AG09309 (cell line): Measurements from ENCODE around the gene PDZD7.
A peak's percentile ranks its signal among the peaks of the same experiment; 100 is the strongest.

Experiments used
- DNase-seq: peaks from one replicate; pipeline ENCODE4 v3.0.0-alpha.2; 2010; ENCODE audit warnings: low read depth
- H3K4me3 ChIP-seq: 2 replicates; pipeline ENCODE4 v1.5.1; 2011; ENCODE audit warnings: mild to moderate bottlenecking, low read depth, low read length, moderate library complexity; ENCODE audit not compliant: control insufficient read depth
- TF ChIP-seq, protein P1 (sequence below): IDR thresholded peaks from 2 replicates; pipeline ENCODE4 v1.5.1; 2011; ENCODE audit warnings: mild to moderate bottlenecking, low read depth, low read length, inconsistent platforms; ENCODE audit not compliant: insufficient read depth, control insufficient read depth; ENCODE audit errors: missing control alignments

PDZD7 gene

DNA sequence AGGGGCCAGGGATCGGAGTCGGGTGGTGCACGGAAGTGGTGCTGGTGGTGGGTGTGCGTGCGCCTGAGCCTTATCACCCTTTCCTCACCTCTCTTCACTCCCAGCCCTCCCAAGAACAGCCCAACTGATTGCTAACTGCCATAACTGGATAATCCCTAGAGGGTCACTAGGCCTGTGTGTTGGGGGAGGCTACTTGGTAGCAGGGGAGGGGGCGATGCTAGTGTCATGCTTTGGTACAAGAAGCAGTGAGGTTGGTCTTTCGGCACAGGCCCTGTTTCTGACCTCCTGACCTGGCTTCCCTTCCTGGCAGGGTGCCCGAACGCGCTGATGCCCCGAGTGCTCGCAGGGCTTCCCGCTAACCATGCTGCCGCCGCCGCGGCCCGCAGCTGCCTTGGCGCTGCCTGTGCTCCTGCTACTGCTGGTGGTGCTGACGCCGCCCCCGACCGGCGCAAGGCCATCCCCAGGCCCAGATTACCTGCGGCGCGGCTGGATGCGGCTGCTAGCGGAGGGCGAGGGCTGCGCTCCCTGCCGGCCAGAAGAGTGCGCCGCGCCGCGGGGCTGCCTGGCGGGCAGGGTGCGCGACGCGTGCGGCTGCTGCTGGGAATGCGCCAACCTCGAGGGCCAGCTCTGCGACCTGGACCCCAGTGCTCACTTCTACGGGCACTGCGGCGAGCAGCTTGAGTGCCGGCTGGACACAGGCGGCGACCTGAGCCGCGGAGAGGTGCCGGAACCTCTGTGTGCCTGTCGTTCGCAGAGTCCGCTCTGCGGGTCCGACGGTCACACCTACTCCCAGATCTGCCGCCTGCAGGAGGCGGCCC is 31.5 kb upstream of the PDZD7 start:
- no peak for DNase-seq
- peak overlapping the region; percentile 88 for H3K4me3 ChIP-seq
- TF ChIP-seq, protein P1, sequence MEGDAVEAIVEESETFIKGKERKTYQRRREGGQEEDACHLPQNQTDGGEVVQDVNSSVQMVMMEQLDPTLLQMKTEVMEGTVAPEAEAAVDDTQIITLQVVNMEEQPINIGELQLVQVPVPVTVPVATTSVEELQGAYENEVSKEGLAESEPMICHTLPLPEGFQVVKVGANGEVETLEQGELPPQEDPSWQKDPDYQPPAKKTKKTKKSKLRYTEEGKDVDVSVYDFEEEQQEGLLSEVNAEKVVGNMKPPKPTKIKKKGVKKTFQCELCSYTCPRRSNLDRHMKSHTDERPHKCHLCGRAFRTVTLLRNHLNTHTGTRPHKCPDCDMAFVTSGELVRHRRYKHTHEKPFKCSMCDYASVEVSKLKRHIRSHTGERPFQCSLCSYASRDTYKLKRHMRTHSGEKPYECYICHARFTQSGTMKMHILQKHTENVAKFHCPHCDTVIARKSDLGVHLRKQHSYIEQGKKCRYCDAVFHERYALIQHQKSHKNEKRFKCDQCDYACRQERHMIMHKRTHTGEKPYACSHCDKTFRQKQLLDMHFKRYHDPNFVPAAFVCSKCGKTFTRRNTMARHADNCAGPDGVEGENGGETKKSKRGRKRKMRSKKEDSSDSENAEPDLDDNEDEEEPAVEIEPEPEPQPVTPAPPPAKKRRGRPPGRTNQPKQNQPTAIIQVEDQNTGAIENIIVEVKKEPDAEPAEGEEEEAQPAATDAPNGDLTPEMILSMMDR, result peak; percentile 43

DNA sequence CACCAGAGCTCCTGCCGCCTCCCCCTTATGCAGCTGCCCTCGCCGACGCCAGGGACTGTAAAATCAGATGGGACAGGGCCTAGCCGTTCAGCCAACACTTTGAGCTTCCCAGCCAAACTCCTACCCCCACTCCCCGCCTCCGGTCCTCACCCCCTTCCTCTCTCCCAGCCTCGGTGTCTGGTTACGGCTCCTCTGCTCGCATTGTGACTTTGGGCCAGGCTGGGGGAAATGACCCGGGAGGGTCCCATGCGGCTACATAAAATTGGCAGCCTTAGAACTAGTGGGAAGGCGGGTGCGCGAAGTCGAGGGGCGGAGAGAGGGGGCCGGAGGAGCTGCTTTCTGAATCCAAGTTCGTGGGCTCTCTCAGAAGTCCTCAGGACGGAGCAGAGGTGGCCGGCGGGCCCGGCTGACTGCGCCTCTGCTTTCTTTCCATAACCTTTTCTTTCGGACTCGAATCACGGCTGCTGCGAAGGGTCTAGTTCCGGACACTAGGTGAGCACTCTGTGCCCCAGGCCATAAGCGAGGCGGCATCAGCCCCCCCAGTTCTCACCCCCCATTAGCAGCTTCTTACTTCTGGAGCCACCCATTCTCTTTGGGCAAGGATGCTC is 30.8 kb upstream of the PDZD7 start, which contains the start of gene KAZALD1:
Gene KAZALD1, plus strand, starts transcription at position 366 of the 608 bp plus-strand sequence. CDS start 604 bp downstream, outside the sequence.
- peak within 1 kb of the TSS; percentile 88 for H3K4me3 ChIP-seq
- DNase-seq, result no peak
- TF ChIP-seq, protein P1, result no peak

DNA sequence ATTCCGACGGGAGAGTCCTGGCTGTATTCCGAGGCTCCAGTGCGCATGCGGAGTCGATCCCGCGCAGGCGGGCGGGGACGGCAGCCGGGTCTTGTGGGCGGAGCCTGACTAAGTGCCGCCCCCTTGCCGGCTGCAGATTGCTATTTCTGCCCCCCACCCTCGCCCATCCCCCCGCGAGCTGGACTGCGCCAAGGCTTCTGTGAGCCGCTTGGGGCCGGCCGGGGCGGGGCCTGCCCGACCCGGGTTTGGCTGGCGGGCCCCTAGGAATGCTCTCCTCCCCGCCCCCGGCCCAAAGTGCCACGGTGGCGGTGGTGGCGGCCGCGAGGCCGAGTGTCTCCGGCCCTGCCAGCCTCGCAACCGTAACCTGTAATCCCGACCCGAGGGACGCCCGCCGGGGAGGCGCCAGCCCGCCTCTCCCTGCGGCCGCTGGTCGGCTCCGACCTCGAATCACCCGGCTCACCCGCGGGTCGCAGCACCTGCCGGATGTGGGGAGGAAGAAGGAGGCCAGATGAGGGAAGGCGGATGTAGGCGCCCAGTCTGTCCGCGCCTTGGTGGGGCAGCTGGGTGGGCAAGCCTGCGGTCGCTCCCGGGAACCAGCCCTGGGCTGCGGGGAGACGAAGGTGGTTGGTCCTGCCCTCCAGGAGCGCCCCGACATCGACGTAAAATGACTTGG is 30.2 kb upstream of the PDZD7 start:
- peak overlapping the region; percentile 88 for H3K4me3 ChIP-seq
- TF ChIP-seq, protein P1, result no peak
- DNase-seq, result peak; percentile 59

DNA sequence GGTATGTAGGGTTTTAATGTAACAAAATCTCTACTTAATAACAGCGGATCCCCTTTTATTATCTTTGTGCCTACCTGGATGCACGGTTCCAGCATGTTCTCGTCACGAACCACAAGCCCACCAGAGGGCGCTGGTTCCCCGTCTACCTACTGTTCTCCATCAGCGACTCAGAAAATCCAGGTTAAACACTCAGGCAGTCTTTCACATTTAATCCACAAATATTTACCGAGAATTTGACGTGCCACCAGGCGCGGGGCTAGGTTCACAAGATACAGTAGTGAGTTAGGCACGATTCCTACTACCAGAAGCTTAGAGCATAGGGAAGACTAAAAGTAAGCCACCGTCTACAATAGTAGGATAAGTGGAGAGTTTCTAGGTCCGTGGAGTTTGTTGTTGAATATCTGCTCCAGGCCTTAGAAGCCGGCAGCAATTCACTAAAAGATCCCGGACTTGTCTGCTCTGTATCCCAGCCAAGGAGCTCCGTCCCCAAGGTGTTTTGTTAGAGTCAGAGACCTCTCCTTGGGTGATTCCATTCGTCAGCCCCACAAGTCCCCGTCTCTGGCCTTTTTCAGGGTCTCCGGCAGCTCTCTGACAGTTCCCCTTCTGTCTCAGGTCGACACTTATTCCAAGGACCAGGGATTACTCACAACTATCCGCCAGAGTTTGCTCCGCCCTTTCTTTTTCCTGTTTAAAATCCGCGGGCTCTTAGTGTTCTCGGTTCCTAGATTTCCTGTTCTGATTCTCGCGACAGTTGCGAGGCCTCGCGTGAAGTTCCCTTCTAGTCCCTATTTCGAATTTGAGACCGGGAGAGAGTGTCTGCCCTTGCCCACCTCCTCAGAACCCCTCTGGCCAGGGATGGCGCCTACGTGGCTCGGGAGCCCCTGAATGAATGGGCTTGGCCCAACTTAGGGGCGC is 29.4 kb upstream of the PDZD7 start:
- TF ChIP-seq, protein P1, result peak; percentile 91
- peak; percentile 75 for DNase-seq
- H3K4me3 ChIP-seq, result peak overlapping the region; percentile 88

DNA sequence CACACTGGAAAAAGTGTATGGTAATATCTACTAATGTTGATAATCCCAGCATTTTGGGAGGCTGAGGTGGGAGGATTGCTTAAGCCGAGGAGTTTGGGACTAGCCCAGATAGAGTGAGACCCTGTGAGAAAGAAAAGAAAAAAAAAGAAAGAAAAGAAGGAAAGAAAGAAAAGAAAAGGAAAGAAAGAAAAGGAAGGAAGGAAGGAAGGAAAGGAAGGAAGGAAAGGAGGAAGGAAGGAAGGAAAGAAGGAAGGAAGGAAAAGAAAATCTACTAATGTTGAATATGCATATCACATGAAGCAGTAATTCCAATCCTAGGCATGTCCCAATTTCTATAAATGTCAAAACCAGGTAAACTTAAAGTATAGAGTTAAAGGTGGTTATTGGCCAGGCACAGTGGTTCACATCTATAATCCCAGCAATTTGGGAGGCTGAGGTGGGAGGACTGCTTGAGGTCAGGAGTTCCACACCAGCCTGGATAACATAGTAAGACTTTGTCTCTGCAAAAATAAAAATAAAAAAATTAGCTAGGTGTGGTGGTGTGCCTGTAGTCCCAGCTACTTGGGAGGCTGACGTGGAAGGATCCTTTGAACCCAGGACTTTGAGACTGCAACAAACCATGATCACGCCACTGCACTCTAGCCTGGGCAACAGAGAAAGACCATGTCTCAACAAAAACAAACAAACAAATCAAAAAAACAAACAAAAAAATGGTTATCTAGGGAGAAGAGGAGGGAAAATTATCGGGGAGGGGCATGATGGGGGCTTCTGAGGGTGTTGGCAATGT is 25.6 kb upstream of the PDZD7 start:
- H3K4me3 ChIP-seq, result no peak overlapping the region
- TF ChIP-seq, protein P1, result no peak
- no peak for DNase-seq
